Duodenal mucosa (tissue), 2 donors: Measurements from ENCODE around the gene FUNDC1.
"Not testable (repeated sequence)": the region's sequence is repeated elsewhere in the genome, so short reads cannot be mapped to it uniquely, and the experiment has no call there.

Experiments used
- H3K27ac ChIP-seq: one replicate; pipeline ENCODE4 v1.7.0; 2013; ENCODE audit warnings: low read depth, low read length
- H3K27me3 ChIP-seq, 2 donors: one replicate each; pipeline ENCODE4 v1.7.0; 2013; ENCODE audit warnings: low read length in 2 of 2, control low read depth in 1 of 2; ENCODE audit not compliant: insufficient read depth in 2 of 2, control insufficient read depth in 1 of 2
- H3K36me3 ChIP-seq, 2 donors: one replicate each; pipeline ENCODE4 v1.7.0; 2013; ENCODE audit warnings: low read length in 2 of 2, control low read depth in 1 of 2; ENCODE audit not compliant: insufficient read depth in 2 of 2, control insufficient read depth in 1 of 2
- H3K4me1 ChIP-seq, 2 donors: one replicate each; pipeline ENCODE4 v1.7.0; 2013; ENCODE audit warnings: low read length in 2 of 2, control low read depth in 1 of 2; ENCODE audit not compliant: insufficient read depth in 2 of 2, control insufficient read depth in 1 of 2
- H3K4me3 ChIP-seq, 2 donors: one replicate each; pipeline ENCODE4 v1.7.0; 2013; ENCODE audit warnings: low read length in 2 of 2, low read depth in 1 of 2
- H3K9ac ChIP-seq, 2 donors: one replicate each; pipeline ENCODE4 v1.7.0; 2013; ENCODE audit warnings: low read length in 2 of 2, low read depth in 1 of 2
- H3K9me3 ChIP-seq, 2 donors: one replicate each; pipeline ENCODE4 v1.7.0; 2013; ENCODE audit warnings: low read length in 2 of 2, control low read depth in 1 of 2; ENCODE audit not compliant: control insufficient read depth in 1 of 2

Gene FUNDC1, protein sequence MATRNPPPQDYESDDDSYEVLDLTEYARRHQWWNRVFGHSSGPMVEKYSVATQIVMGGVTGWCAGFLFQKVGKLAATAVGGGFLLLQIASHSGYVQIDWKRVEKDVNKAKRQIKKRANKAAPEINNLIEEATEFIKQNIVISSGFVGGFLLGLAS

DNA sequence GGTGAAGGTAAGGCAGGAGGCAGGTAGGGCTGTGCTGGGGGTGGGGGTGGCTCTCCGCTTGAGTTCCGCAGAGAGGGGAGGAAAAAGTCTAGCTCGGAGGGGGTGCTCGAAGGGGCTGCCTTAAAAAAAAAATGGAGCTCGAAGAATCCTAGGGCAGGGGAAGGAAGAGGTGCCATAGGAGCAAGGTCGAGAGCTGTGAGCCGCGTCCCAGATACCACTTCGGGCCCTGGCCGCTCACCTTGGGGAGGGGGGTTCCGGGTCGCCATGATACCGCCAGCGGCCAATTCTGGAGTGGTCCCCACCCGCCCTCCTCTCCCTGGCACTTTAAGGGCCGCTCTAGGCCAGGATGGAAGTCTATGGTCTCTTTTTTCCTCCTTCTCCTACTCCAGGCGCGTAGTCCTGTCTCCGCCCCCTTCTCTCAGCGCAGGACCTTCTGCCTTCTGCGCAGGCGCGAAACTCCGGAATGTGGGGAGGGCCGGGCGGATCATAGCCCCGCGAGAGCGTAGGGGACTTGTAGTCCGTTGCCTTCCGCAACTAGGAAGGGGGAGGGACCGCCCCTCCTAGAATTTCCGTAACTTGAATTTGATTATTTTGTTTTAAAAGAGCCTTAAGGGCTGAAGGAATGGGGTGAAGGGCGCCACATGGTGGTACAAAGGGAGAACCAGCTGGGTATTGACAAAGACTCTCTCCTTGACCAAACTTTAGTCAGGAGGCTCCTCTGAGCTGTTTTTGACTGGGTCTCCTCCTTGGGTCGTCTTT is at the start of gene FUNDC1:
TSS of gene FUNDC1 (minus strand) at position 293 of the 759 bp plus-strand sequence. CDS start at position 266, 27 bp downstream.
- no peaks in the 10 kb centered on the region for H3K9me3 ChIP-seq
- no peaks in the 10 kb centered on the region for H3K27me3 ChIP-seq
- H3K27ac ChIP-seq, result no peak within 1 kb of the TSS
- peak within 1 kb of the TSS; percentile 78 to 83 for H3K4me3 ChIP-seq
- H3K9ac ChIP-seq, result peak within 1 kb of the TSS; percentile 74 to 85
- H3K36me3 ChIP-seq, result no peaks in the 10 kb centered on the region
- H3K4me1 ChIP-seq, result no peaks in the 10 kb centered on the region

DNA sequence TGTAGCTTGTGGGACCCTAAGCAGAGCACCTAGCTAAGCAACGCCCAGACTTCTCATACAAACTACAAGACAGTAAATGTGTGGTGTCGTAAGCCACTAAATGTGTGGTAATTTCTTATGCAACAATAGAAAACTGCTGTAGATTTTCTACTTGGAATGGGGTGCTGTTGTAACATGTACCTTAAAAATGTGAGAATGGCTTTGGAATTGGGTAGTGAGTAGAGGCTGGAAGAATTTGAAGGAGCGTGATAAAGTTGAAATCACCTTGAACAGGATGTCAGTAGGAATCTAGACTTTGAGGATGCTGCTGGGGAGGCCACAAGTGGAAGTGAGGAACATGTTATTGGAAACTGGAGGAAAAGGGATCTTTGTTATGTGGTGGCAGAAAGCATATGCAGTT is 43.2 kb upstream of the FUNDC1 start:
- H3K9ac ChIP-seq, result no peak overlapping the region
- no peak overlapping the region for H3K27ac ChIP-seq
- H3K27me3 ChIP-seq, result no peaks in the 10 kb centered on the region
- H3K4me1 ChIP-seq, result no peaks in the 10 kb centered on the region
- no peaks in the 10 kb centered on the region for H3K36me3 ChIP-seq
- no peak overlapping the region for H3K4me3 ChIP-seq
- no peaks in the 10 kb centered on the region for H3K9me3 ChIP-seq

DNA sequence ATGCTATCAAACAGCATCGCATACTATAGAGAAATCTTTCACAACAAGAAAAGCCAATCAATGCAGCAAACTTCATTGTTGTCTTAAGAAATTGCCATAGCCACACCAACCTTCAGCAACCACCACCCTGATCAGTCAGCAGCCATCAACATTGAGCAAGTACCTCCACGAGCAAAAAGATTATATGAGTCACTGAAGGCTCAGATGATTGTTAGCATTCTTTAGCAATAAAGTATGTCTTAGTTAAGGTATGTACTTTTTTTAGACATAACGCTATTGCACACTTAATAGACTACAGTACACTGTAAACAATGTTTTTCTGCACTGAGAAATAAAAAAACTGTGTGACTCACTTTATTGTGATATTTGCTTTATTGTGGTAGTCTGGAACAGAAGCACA is 37.8 kb upstream of the FUNDC1 start:
- H3K9ac ChIP-seq, result no peak overlapping the region
- H3K36me3 ChIP-seq, result no peaks in the 10 kb centered on the region
- no peaks in the 10 kb centered on the region for H3K27me3 ChIP-seq
- no peak overlapping the region for H3K27ac ChIP-seq
- no peak overlapping the region for H3K4me3 ChIP-seq
- H3K4me1 ChIP-seq, result no peaks in the 10 kb centered on the region
- no peaks in the 10 kb centered on the region for H3K9me3 ChIP-seq

DNA sequence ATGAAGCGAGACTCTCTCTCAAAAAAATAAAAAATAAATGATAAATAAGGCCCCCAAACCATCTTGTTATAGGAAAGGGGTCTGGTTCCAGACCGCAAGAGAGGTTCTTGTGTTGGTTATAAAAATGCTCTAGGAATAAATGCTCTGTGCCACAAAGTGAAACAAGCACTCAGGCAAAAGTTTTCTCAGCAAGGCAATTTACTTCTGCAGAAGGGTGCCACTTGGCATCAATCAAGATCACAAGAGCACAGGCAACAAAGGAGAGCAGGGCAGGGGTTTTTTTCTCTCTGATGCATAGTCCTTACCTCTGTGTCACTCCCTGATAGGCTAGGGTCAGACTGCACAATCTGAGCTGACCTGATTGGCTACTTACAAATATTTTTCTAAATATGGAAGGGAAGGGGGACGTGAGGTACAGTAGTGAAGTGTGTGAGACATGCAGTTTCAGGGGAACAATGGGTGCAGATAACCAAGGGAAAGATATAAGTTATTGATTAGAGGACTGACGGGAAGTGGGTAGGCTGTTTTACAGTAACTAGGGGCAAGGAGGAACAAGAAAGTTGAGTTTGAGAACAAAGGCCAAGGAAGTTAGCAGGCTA is 29.8 kb upstream of the FUNDC1 start:
- no peak overlapping the region for H3K9ac ChIP-seq
- H3K4me1 ChIP-seq, result no peaks in the 10 kb centered on the region
- peaks cover 0 to 4% of the 10 kb centered on the region in 2 donors for H3K9me3 ChIP-seq
- H3K36me3 ChIP-seq, result no peaks in the 10 kb centered on the region
- no peaks in the 10 kb centered on the region for H3K27me3 ChIP-seq
- no peak overlapping the region for H3K27ac ChIP-seq
- no peak overlapping the region for H3K4me3 ChIP-seq

DNA sequence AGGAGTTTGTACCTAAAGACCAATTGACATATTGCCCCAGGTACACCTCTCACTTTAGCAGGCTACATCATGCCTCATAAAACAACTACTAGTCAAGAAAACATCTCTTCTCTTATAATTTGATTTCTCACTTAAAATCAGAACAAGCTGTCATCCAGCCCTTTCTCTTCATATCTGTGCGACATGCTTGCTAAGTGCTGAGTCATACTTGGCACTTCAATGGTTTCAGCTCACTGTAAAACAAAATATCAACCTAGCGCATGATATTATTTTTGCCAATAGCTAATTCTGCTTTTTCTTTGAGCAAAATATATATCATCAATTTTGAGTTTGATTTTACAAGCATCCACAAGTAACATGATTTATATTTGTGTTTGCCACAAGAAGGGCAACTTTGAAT is 27.9 kb upstream of the FUNDC1 start:
- H3K9ac ChIP-seq, result no peak overlapping the region
- no peaks in the 10 kb centered on the region for H3K27me3 ChIP-seq
- H3K4me1 ChIP-seq, result no peaks in the 10 kb centered on the region
- H3K27ac ChIP-seq, result no peak overlapping the region
- H3K9me3 ChIP-seq, result peaks cover 0 to 4% of the 10 kb centered on the region in 2 donors
- no peak overlapping the region for H3K4me3 ChIP-seq
- H3K36me3 ChIP-seq, result no peaks in the 10 kb centered on the region

DNA sequence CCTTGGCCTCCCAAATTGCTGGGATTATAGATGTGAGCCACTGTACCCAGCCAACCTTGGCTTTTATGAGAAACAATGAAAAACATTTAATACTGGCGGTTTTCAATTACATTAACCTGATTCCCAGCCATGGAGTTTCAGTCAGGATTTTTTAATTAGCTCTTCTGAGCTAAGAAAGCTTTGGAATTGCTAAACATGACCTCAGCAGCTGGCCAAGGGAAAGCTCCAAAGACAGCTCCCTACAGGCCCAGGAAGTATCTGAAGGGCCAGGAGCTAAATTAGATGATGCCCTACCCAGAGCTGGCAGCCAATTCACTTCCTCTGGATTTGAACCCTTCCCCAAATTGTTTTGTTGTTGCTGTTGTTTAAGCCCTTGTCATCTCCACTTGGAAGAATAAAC is 26.5 kb upstream of the FUNDC1 start:
- Histone ChIP-seq H3K4me3 (no peak overlapping the region), H3K36me3 (no peaks in the 10 kb centered on the region), H3K9ac (no peak overlapping the region), H3K27me3 (no peaks in the 10 kb centered on the region), H3K27ac (no peak overlapping the region), H3K4me1 (no peaks in the 10 kb centered on the region), H3K9me3 (peaks cover 0 to 4% of the 10 kb centered on the region in 2 donors)

DNA sequence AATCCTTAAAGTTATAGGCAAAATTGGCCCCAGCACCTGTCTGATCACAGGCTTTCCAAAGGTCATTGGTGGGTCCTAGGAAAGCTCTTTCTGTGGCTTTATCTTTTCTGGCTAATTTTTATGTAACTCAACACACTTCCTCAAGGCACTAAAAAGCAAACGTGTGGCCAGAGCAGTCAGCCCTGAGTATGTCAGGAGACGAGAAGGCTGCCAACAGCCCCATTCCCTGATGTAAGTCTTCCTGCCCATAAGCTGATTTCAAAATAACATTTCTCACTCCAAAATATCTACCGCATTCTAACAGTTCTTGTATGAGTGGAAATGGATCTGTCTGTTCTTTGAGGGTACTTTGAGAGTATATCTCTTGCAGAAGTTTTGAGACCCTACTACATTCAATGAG is 25.5 kb upstream of the FUNDC1 start:
- Histone ChIP-seq H3K9ac (no peak overlapping the region), H3K27me3 (no peaks in the 10 kb centered on the region), H3K9me3 (peaks cover 0 to 4% of the 10 kb centered on the region in 2 donors), H3K4me1 (no peaks in the 10 kb centered on the region), H3K27ac (no peak overlapping the region), H3K4me3 (no peak overlapping the region), H3K36me3 (no peaks in the 10 kb centered on the region)

DNA sequence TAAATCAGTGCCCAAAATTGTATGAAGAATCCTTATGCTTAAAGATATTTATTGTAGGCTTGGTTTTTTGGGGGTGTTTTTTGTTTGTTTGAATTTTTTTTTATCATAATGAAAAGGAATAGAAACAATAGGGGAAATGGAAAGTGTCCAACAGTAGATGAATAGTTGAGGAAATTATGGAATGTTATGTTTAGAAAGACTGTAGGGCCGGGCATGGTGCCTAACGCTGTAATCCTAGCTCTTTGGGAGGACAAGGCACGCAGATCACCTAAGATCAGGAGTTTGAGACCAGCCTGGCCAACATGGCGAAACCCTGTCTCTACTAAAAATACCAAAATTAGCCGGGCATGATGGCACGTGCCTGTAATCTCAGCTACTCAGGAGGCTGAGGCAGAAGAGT is 19.2 kb upstream of the FUNDC1 start:
- not testable (repeated sequence) for H3K9me3 ChIP-seq, H3K9ac ChIP-seq, H3K4me3 ChIP-seq, H3K27ac ChIP-seq, H3K4me1 ChIP-seq, H3K36me3 ChIP-seq, H3K27me3 ChIP-seq

DNA sequence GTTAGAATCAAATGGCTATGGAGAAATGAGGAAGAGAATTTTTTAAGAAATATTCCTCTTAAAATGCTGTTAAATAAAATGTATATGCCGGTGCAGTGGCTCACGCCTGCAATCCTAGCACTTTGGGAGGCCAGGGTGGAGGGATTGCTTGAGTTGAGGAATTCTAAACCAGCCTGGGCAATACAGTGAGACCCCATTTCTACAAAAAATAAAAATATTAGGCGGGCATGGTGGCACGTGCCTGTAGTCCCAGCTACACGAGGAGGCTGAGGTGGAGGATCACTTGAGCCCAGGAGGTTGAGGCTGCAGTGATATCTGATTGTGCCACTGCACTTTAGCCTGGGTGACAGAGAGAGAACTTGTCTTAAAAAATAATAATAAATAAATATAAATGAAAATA is 7.9 kb upstream of the FUNDC1 start:
- H3K27ac ChIP-seq, result no peak overlapping the region
- H3K36me3 ChIP-seq, result no peaks in the 10 kb centered on the region
- no peaks in the 10 kb centered on the region for H3K4me1 ChIP-seq
- no peaks in the 10 kb centered on the region for H3K27me3 ChIP-seq
- no peak overlapping the region for H3K4me3 ChIP-seq
- no peaks in the 10 kb centered on the region for H3K9me3 ChIP-seq
- H3K9ac ChIP-seq, result no peak overlapping the region

DNA sequence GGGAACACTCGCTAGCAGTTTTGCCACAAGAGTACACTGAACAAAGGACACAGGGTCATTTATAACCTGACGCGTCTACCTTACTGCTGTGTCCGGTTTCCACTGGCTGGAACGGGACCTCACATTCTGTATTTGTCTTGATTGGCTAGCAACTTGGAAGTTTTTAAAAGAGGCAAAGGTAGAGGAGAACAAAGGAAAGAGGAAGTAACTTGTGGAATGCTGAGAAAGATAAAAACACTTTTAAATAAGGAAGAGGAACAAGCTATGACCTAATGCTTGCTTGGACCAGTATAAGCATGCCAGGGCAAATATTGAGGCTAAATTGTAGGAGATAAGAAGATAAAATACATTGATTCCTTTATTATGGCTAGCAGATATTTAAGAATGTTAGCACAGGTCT is 2.8 kb upstream of the FUNDC1 start:
- H3K4me1 ChIP-seq, H3K9ac ChIP-seq, H3K27me3 ChIP-seq, H3K27ac ChIP-seq, H3K4me3 ChIP-seq, H3K36me3 ChIP-seq, H3K9me3 ChIP-seq: not testable (repeated sequence)
